K562 (cell line): ENCODE results near the gene NFIC. TPM values are rescaled to one million over a fixed set of nuclear protein-coding genes. Genes with fewer than 3 reads are reported as not detected.

Experiments
- AFF4 ChIP-seq: sonication (generic); formaldehyde crosslinking; IDR thresholded peaks from 2 replicates; pipeline ENCODE4 v1.8.0; 2023; ENCODE audit warnings: mild to moderate bottlenecking, missing genetic modification reagents
- ATF1 ChIP-seq, 2 experiments: fragments of 450-650 bp in 1 of 2; IDR thresholded peaks; 2 replicates each; pipeline ENCODE4 v1.6.1; 2016; ENCODE audit warnings: missing compliant biosample characterization in 1 of 2, missing genetic modification characterization in 1 of 2
- C11orf30 ChIP-seq: fragments of 450-650 bp; IDR thresholded peaks from 2 replicates; pipeline ENCODE4 v1.6.1; 2016; ENCODE audit warnings: low read depth, mild to moderate bottlenecking
- CTBP1 ChIP-seq: fragments of 450-650 bp; IDR thresholded peaks from 2 replicates; pipeline ENCODE4 v1.6.1; 2016; ENCODE audit warnings: borderline replicate concordance
- HDAC1 ChIP-seq, 2 experiments: fragments of 450-650 bp; IDR thresholded peaks; 2 replicates each; pipeline ENCODE4 v1.6.1; 2016 to 2017; ENCODE audit warnings: inconsistent platforms in 1 of 2, mild to moderate bottlenecking in 1 of 2, moderate library complexity in 1 of 2
- ILK ChIP-seq: fragments of 450-650 bp; IDR thresholded peaks from 2 replicates; pipeline ENCODE4 v1.6.1; 2016; ENCODE audit warnings: missing genetic modification characterization, low read depth, mild to moderate bottlenecking, missing compliant biosample characterization, moderate library complexity, borderline replicate concordance
- NFATC3 ChIP-seq: fragments of 450-650 bp; IDR thresholded peaks from 2 replicates; pipeline ENCODE4 v1.6.1; 2017; ENCODE audit warnings: mild to moderate bottlenecking
- NR2F6 ChIP-seq: fragments of 450-650 bp; formaldehyde crosslinking; IDR thresholded peaks from 2 replicates; pipeline ENCODE4 v1.4.0; 2020; ENCODE audit warnings: mild to moderate bottlenecking
- PHF21A ChIP-seq: fragments of 450-650 bp; IDR thresholded peaks from 2 replicates; pipeline ENCODE4 v1.6.1; 2017; ENCODE audit warnings: low read depth, borderline replicate concordance
- SRF ChIP-seq, 2 experiments: fragments of 250-450, 450-650 bp in 1 of 2; sonication (Bioruptor Pico) in 1 of 2; sonication (generic) in 1 of 2; formaldehyde crosslinking; IDR thresholded peaks; 2 replicates each; pipeline versions ENCODE4 v1.5.0 to v1.5.1; 2020 to 2022; ENCODE audit warnings: mild to moderate bottlenecking in 1 of 2, missing genetic modification reagents in 1 of 2
- SRSF3 ChIP-seq: fragments of 200-400 bp; formaldehyde crosslinking; IDR thresholded peaks from 2 replicates; pipeline ENCODE4 v1.6.1; 2016; ENCODE audit warnings: mild to moderate bottlenecking, low read length, moderate library complexity; ENCODE audit not compliant: insufficient read depth
- TSC22D4 ChIP-seq: fragments of 450-650 bp; IDR thresholded peaks from 2 replicates; pipeline ENCODE4 v1.6.1; 2016; ENCODE audit warnings: missing genetic modification characterization, missing biosample characterization, control low read depth
- ZFP1 ChIP-seq: fragments of 450-650 bp; formaldehyde crosslinking; IDR thresholded peaks from 2 replicates; pipeline ENCODE4 v1.4.0; 2020; ENCODE audit warnings: mild to moderate bottlenecking, mixed read lengths
- ZNF316 ChIP-seq: fragments of 450-650 bp; IDR thresholded peaks from 2 replicates; pipeline ENCODE4 v1.6.1; 2016
- ZNF431 ChIP-seq: sonication (generic); formaldehyde crosslinking; IDR thresholded peaks from 2 replicates; pipeline ENCODE4 v1.8.0; 2022; ENCODE audit warnings: mild to moderate bottlenecking, missing genetic modification reagents
- ZNF511 ChIP-seq: sonication (generic); formaldehyde crosslinking; IDR thresholded peaks from 2 replicates; pipeline ENCODE4 v1.8.0; 2022; ENCODE audit warnings: mild to moderate bottlenecking, missing genetic modification reagents
- polyA plus RNA-seq, 8 experiments: library from polyadenylated mRNA; depleted of rRNA in 4 of 8; stranded (reverse) in 5 of 8; unstranded in 3 of 8; fragments of >200 nt; fragmentation: Nextera tagmentation in 2 of 8; fragmentation: Illumina TruSeq in 1 of 8; extraction: Ambion mirVana in 2 of 8; extraction: Trizol in 1 of 8; gene quantifications; 2 replicates each; pipeline versions ENCODE4 v1.2.1 to v1.2.3, GENCODE V29; 2011 to 2014; ENCODE audit warnings: inconsistent platforms in 1 of 8, missing spikeins in 1 of 8
- total RNA-seq, 7 experiments: library from RNA; depleted of rRNA in 6 of 7; stranded (reverse); fragments of >200 nt in 6 of 7; fragmentation: Illumina TruSeq in 2 of 7; extraction: Trizol in 2 of 7; gene quantifications; 2 replicates each; pipeline versions ENCODE4 v1.2.1 to v1.2.3, GENCODE V29; 2011 to 2021; ENCODE audit warnings: low replicate concordance in 1 of 7
- TF ChIP-seq, protein P1 (sequence below): sonication (generic); formaldehyde crosslinking; IDR thresholded peaks from 2 replicates; pipeline ENCODE4 v1.8.1; 2023; ENCODE audit warnings: mild to moderate bottlenecking, missing genetic modification reagents

NFIC gene
- total and polyA plus RNA-seq, 9 of the 15 experiments (the other 6 are each of a cell fraction or from before 2014, with no cell fraction given): 0.71 to 62.1 (median 6.9) TPM

- TF ChIP-seq, protein P1, sequence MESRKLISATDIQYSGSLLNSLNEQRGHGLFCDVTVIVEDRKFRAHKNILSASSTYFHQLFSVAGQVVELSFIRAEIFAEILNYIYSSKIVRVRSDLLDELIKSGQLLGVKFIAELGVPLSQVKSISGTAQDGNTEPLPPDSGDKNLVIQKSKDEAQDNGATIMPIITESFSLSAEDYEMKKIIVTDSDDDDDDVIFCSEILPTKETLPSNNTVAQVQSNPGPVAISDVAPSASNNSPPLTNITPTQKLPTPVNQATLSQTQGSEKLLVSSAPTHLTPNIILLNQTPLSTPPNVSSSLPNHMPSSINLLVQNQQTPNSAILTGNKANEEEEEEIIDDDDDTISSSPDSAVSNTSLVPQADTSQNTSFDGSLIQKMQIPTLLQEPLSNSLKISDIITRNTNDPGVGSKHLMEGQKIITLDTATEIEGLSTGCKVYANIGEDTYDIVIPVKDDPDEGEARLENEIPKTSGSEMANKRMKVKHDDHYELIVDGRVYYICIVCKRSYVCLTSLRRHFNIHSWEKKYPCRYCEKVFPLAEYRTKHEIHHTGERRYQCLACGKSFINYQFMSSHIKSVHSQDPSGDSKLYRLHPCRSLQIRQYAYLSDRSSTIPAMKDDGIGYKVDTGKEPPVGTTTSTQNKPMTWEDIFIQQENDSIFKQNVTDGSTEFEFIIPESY (CRISPR knock-in tag): no peak
- TF ChIP-seq SRF (CRISPR knock-in tag; IDR thresholded peaks at IDR 0.05): no peak
- no peak for TF ChIP-seq PHF21A
- no peak for TF ChIP-seq NFATC3
- TF ChIP-seq ATF1 (CRISPR knock-in tag; IDR thresholded peaks at IDR 0.05): no peak
- 0 out of 2 replicates have a peak, but pooled peaks have one; percentile 16 for TF ChIP-seq ATF1 (tag; IDR thresholded peaks at IDR 0.05)
- no peak for TF ChIP-seq TSC22D4 (tag)
- TF ChIP-seq C11orf30: no peak
- TF ChIP-seq SRSF3: no peak
- TF ChIP-seq AFF4: no peak
- TF ChIP-seq ZFP1 (CRISPR knock-in tag): no peak
- no peak for TF ChIP-seq ZNF316
- TF ChIP-seq HDAC1 (IDR thresholded peaks at IDR 0.05): peak; percentile 44 to 70; a peak in 2 of 4 replicates
- no peak for TF ChIP-seq CTBP1
- TF ChIP-seq ILK (tag): no peak
- no peak for TF ChIP-seq NR2F6 (CRISPR knock-in tag)
- TF ChIP-seq ZNF431 (CRISPR knock-in tag): no peak
- TF ChIP-seq ZNF511 (CRISPR knock-in tag): no peak
These were observed 42.0 kb upstream of the NFIC start (continued) for GRCh38 chr19:3324405-3324856.
